Kidney (tissue), 14 donors: ENCODE results near the gene COPS2. TPM values are rescaled to one million over a fixed set of nuclear protein-coding genes. Genes with fewer than 3 reads are reported as not detected.

ENCODE experiments used
- DNase-seq, 5 donors: peaks; one replicate each; pipeline ENCODE4 v3.0.0-alpha.2; 2013 to 2020
- FAIRE-seq: peaks from 2 replicates; lab custom pipeline; 2012; peaks lifted over from hg19 to GRCh38; lab: Jason Lieb, UNC
- H3K27ac ChIP-seq, 2 donors: one replicate each; pipeline ENCODE4 v1.7.0; 2013; ENCODE audit warnings: low read depth in 2 of 2, low read length in 2 of 2, inconsistent platforms in 1 of 2
- H3K27me3 ChIP-seq: one replicate; pipeline ENCODE4 v1.7.1; 2013; ENCODE audit warnings: low read length, inconsistent platforms; ENCODE audit not compliant: control insufficient read depth, insufficient read depth
- H3K36me3 ChIP-seq, 3 donors: one replicate each; pipeline versions ENCODE4 v1.7.0 to v1.7.1; 2013; ENCODE audit warnings: low read length in 3 of 3, control low read depth in 1 of 3, inconsistent platforms in 1 of 3; ENCODE audit not compliant: insufficient read depth in 3 of 3, control insufficient read depth in 2 of 3
- H3K4me1 ChIP-seq, 3 donors: one replicate each; pipeline versions ENCODE4 v1.7.0 to v1.7.1; 2013; ENCODE audit warnings: low read length in 3 of 3, inconsistent platforms in 1 of 3, low read depth in 1 of 3; ENCODE audit not compliant: control insufficient read depth in 2 of 3, insufficient read depth in 2 of 3
- H3K4me3 ChIP-seq, 3 donors: one replicate each; pipeline versions ENCODE4 v1.7.0 to v1.8.1; 2013; ENCODE audit warnings: low read length in 3 of 3, control low read depth in 1 of 3, inconsistent platforms in 1 of 3
- H3K9ac ChIP-seq, 3 donors: one replicate each; pipeline versions ENCODE4 v1.7.0 to v1.7.1; 2013; ENCODE audit warnings: low read length in 3 of 3, control low read depth in 1 of 3, inconsistent platforms in 1 of 3
- H3K9me3 ChIP-seq, 3 donors: one replicate each; pipeline versions ENCODE4 v1.7.0 to v1.7.1; 2013; ENCODE audit warnings: low read length in 3 of 3, control low read depth in 1 of 3, inconsistent platforms in 1 of 3; ENCODE audit not compliant: control insufficient read depth in 2 of 3, insufficient read depth in 1 of 3
- intact Hi-C: fragments of 100-400 bp; cut with DNase I; formaldehyde crosslinking; loops from one replicate; pipeline ENCODE4 v1.11.1; 2022
- polyA plus RNA-seq: library from polyadenylated mRNA; stranded (reverse); fragments of 350-450 nt; fragmentation: Illumina TruSeq; extraction: RNeasy Lipid Tissue Mini Kit (QIAGEN cat#74804); gene quantifications from one replicate; pipeline ENCODE4 v1.2.3, GENCODE V29; 2014; ENCODE audit warnings: low read depth, low replicate concordance; ENCODE audit not compliant: insufficient read depth
- total RNA-seq: library from RNA; stranded (reverse); fragmentation: NEBNext Ultra II Directional; extraction: Animal tissue kit (Norgen Biotek cat#: 25700); gene quantifications from one replicate; pipeline ENCODE4 v1.2.1, GENCODE V29; 2021
- TF ChIP-seq, protein P1 (sequence below): IDR thresholded peaks from 3 replicates; pipeline ENCODE4 v1.5.1; 2012; ENCODE audit warnings: mild to moderate bottlenecking, moderate library complexity, borderline replicate concordance; ENCODE audit not compliant: insufficient read depth; ENCODE audit errors: extremely low read depth
- donor health status: control.
- donor health status: control.
- donor health status: control.
- donor health status: control.
- donor health status: control.
- donor health status: DM: yes; HTN: yes; CAD: no.
- donor health status: Normal renal cell carcinoma (clear cell type).

Gene COPS2
- total and polyA plus RNA-seq, 2 donors from 2014 or later, result 42.6 to 60.1 TPM

DNA sequence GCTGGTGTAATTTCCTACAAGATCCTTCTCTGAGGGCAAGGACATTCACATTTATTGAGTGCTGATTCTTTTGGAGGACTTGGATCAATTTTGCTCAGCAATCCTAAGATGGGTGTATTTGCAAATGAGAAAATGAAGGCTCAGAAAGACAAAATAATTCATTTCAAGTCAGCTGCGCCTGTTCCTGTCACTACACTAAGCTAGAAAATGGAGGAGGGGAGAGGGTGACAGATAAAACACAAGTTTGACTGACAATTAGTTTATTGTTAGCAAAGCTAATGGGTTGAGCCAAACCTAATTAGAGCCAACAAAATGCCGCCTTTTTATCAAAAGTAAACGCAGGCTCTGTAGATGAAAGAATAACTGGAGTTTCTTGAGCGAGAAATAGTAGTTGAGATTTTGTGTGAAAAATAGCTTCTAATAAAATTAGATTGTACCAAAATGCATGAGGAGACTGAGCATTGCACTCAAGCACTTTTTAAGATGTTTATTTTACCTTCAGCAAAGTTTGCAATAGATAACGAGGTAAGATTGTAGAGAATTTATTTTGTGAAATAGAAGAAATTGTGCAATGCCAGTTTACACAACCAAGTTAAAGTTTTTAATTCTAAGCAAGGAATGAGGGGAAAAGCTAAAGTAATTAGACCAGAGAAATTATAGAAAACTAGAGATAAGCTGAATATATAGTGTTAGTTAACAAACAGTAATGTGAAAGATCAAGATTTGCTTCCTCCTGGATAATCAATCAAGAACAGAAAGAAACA, 69.5 kb downstream of the COPS2 start:
- intact Hi-C loops, result no loop called here
- Histone ChIP-seq H3K9ac (no peak overlapping the region), H3K4me3 (no peak overlapping the region), H3K4me1 (no peaks in the 10 kb centered on the region), H3K9me3 (no peaks in the 10 kb centered on the region), H3K36me3 (no peaks in the 10 kb centered on the region), H3K27ac (no peak overlapping the region), H3K27me3 (no peaks in the 10 kb centered on the region)
- DNase-seq (no peak), FAIRE-seq (no peak)
- TF ChIP-seq, protein P1, sequence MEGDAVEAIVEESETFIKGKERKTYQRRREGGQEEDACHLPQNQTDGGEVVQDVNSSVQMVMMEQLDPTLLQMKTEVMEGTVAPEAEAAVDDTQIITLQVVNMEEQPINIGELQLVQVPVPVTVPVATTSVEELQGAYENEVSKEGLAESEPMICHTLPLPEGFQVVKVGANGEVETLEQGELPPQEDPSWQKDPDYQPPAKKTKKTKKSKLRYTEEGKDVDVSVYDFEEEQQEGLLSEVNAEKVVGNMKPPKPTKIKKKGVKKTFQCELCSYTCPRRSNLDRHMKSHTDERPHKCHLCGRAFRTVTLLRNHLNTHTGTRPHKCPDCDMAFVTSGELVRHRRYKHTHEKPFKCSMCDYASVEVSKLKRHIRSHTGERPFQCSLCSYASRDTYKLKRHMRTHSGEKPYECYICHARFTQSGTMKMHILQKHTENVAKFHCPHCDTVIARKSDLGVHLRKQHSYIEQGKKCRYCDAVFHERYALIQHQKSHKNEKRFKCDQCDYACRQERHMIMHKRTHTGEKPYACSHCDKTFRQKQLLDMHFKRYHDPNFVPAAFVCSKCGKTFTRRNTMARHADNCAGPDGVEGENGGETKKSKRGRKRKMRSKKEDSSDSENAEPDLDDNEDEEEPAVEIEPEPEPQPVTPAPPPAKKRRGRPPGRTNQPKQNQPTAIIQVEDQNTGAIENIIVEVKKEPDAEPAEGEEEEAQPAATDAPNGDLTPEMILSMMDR, result no peak

DNA sequence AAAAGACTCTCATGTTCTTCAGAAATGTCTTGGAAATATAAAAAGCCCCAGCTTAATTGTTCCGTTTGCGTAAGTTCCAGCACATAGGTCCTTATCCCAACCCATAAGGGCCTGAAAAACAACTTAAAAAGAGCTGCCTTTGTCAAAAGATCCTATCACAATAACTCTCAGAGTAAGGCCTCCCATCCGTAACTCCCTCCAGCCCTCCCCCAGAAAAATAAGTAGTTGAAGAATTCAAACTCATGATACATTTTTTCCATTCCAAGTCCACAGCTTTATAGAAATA, 71.2 kb downstream of the COPS2 start:
- Histone ChIP-seq H3K9me3 (no peaks in the 10 kb centered on the region), H3K36me3 (no peaks in the 10 kb centered on the region), H3K4me1 (no peaks in the 10 kb centered on the region), H3K27ac (no peak overlapping the region), H3K4me3 (no peak overlapping the region), H3K9ac (no peak overlapping the region), H3K27me3 (no peaks in the 10 kb centered on the region)
- FAIRE-seq (no peak), DNase-seq (no peak)
- intact Hi-C loops, result no loop called here
- TF ChIP-seq, protein P1, result no peak

DNA sequence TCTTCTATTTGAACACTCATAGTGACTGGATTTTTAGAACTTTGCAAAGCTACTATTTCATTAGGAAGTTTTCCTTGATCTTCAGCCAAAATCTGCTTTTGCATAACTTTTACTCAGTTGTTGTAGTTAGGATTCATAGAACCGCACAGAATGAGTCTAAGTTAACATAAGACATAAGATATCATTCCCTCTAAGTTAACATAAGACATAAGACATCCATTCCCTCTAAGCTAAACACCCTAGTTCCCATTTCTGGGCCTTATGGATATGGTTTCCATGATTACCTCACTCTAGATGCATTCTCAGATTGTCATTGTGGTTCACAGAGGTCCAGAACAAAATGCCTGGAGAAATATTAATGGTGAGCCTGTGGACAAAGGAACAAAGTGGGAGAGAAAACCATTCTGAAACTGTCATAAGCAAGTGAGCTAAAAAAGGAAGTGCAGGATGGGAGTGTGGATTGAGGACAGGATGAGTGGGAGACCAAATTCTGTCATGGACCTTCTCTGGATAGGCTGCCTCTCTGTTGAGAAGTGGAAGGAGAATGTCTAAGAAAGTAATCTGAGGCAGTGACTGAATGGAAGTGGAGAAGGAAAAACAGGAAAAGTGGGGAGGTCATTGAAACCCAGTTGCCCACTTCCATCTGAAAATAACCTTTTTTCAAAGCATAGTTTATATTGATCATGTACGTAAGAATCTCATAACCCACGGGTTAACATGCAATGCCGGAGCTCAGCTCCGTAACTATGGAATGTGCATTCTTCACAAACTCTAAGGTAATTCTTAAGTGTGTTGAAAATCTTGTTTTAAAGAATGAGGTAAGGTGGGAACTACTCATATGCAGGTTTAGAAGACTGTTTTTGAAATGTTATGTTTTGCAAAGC, 71.8 kb downstream of the COPS2 start:
- Histone ChIP-seq H3K27ac (no peak overlapping the region), H3K9me3 (no peaks in the 10 kb centered on the region), H3K4me3 (no peak overlapping the region), H3K9ac (no peak overlapping the region), H3K4me1 (no peaks in the 10 kb centered on the region), H3K27me3 (no peaks in the 10 kb centered on the region), H3K36me3 (no peaks in the 10 kb centered on the region)
- FAIRE-seq, result no peak
- TF ChIP-seq, protein P1, result no peak
- DNase-seq, result no peak
- intact Hi-C loops, result no loop called here
